Endothelial cell of umbilical vein (primary cell): ENCODE measurements around the gene DCAF12. TPM values are rescaled to one million over a fixed set of nuclear protein-coding genes. Genes with fewer than 3 reads are reported as not detected.

Source experiments
- BruUV-seq: library from RNA; stranded (reverse); fragments of 400-500 nt; replicated peaks from 2 replicates; lab custom pipeline; 2021; lab: Mats Ljungman, UMichigan
- CTCF ChIA-PET: fragments of 300-600, 350-600 bp; sonication (Branson Sonifier 250); formaldehyde crosslinking; loops from one replicate; lab custom pipeline; 2021; ENCODE audit warnings: antibody characterized with exemption, inconsistent platforms; lab: Charles Lee
- POLR2A ChIA-PET: fragments of 300-600, 350-600 bp; sonication (Branson Sonifier 250); formaldehyde crosslinking; loops from one replicate; lab custom pipeline; 2021; ENCODE audit warnings: antibody characterized with exemption, inconsistent platforms; lab: Charles Lee
- DNase-seq: peaks from one replicate; pipeline ENCODE4 v3.0.0-alpha.2; 2011; ENCODE audit warnings: low read depth, low spot score
- FAIRE-seq: peaks from 2 replicates; lab custom pipeline; 2011; peaks lifted over from hg19 to GRCh38; lab: Jason Lieb, UNC
- H2AFZ ChIP-seq: 2 replicates; pipeline ENCODE4 v1.6.0; 2012; ENCODE audit warnings: low read depth, low read length, control low read depth, inconsistent platforms
- H3K27ac ChIP-seq: 2 replicates; pipeline ENCODE4 v1.5.1; 2011; ENCODE audit warnings: low read depth, mild to moderate bottlenecking, control low read depth, low read length, moderate library complexity; ENCODE audit not compliant: insufficient read depth
- H3K27me3 ChIP-seq, 2 experiments: 2 replicates each; pipeline versions ENCODE4 v1.6.0 to v1.6.1; 2011; ENCODE audit warnings: low read length in 2 of 2, mixed read lengths in 1 of 2; ENCODE audit not compliant: control insufficient read depth in 2 of 2, insufficient read depth in 2 of 2
- H3K36me3 ChIP-seq, 2 experiments: 2 replicates in 1 of 2; 3 replicates in 1 of 2; pipeline ENCODE4 v1.5.1; 2011; ENCODE audit warnings: low read length in 2 of 2, mild to moderate bottlenecking in 1 of 2, moderate library complexity in 1 of 2; ENCODE audit not compliant: control insufficient read depth in 2 of 2, insufficient read depth in 2 of 2; ENCODE audit errors: extremely low read depth in 1 of 2
- H3K4me1 ChIP-seq: 3 replicates; pipeline ENCODE4 v1.5.1; 2011; ENCODE audit warnings: mild to moderate bottlenecking, low read length; ENCODE audit not compliant: control insufficient read depth, insufficient read depth; ENCODE audit errors: extremely low read depth
- H3K4me2 ChIP-seq: 2 replicates; pipeline ENCODE4 v1.6.1; 2011; ENCODE audit warnings: low read length, control low read depth, mixed read lengths; ENCODE audit not compliant: insufficient read depth
- H3K4me3 ChIP-seq, 3 experiments: fragments of 200-600 bp in 1 of 3; sonication (generic), shearing (Covaris generic) in 1 of 3; replicated peaks in 1 of 3; 2 replicates each; pipeline ENCODE4 v1.5.1; 2011 to 2016; ENCODE audit warnings: control low read depth in 3 of 3, low read length in 3 of 3, mild to moderate bottlenecking in 2 of 3, inconsistent platforms in 1 of 3, low read depth in 1 of 3, moderate library complexity in 1 of 3; ENCODE audit not compliant: insufficient read depth in 1 of 3
- H3K79me2 ChIP-seq: 2 replicates; pipeline ENCODE4 v1.6.0; 2012; ENCODE audit warnings: low read length, inconsistent platforms; ENCODE audit not compliant: control insufficient read depth, insufficient read depth
- H3K9ac ChIP-seq: replicated peaks from 2 replicates; pipeline ENCODE3; 2011; ENCODE audit warnings: low read length, control low read depth; ENCODE audit not compliant: insufficient read depth; ENCODE audit errors: extremely low read depth
- H3K9me1 ChIP-seq: replicated peaks from 3 replicates; pipeline ENCODE4 v1.6.0; 2011; ENCODE audit warnings: mild to moderate bottlenecking, low read length; ENCODE audit not compliant: control insufficient read depth, insufficient read depth; ENCODE audit errors: extremely low read depth
- H3K9me3 ChIP-seq: replicated peaks from 2 replicates; pipeline ENCODE4 v1.5.1; 2012; ENCODE audit warnings: low read length, inconsistent platforms; ENCODE audit not compliant: control insufficient read depth, insufficient read depth
- H4K20me1 ChIP-seq: replicated peaks from 2 replicates; pipeline ENCODE3; 2011; ENCODE audit warnings: mild to moderate bottlenecking, low read length; ENCODE audit not compliant: control insufficient read depth, insufficient read depth; ENCODE audit errors: extremely low read depth
- CTCF ChIP-seq, 2 donors: IDR thresholded peaks; 1 replicate in 1 of 2; 2 replicates in 1 of 2; pipeline ENCODE4 v1.5.1; 2011; ENCODE audit warnings: low read length in 2 of 2, mild to moderate bottlenecking in 2 of 2, moderate library complexity in 2 of 2, control low read depth in 1 of 2, inconsistent platforms in 1 of 2, low read depth in 1 of 2; ENCODE audit not compliant: insufficient read depth in 1 of 2; ENCODE audit errors: extremely low read depth in 1 of 2
- EZH2 ChIP-seq: IDR thresholded peaks from 2 replicates; pipeline ENCODE4 v1.6.1; 2012; ENCODE audit warnings: borderline replicate concordance, low read depth, mild to moderate bottlenecking, moderate library complexity, low read length, inconsistent platforms; ENCODE audit not compliant: severe bottlenecking
- FOS ChIP-seq: IDR thresholded peaks from 2 replicates; pipeline ENCODE4 v1.6.1; 2011; ENCODE audit warnings: mild to moderate bottlenecking, low read length, moderate library complexity, borderline replicate concordance; ENCODE audit not compliant: insufficient read depth
- GATA2 ChIP-seq: IDR thresholded peaks from 2 replicates; pipeline ENCODE4 v1.7.0; 2011; ENCODE audit warnings: low read depth, mild to moderate bottlenecking, moderate library complexity, mixed read lengths, low read length; ENCODE audit not compliant: insufficient read length, insufficient read depth
- JUN ChIP-seq: IDR thresholded peaks from 2 replicates; pipeline ENCODE4 v1.6.1; 2011; ENCODE audit warnings: borderline replicate concordance, low read depth; ENCODE audit not compliant: insufficient read length, insufficient read depth
- MAX ChIP-seq: IDR thresholded peaks from 2 replicates; pipeline ENCODE4 v1.6.1; 2011; ENCODE audit not compliant: insufficient read depth, insufficient read length
- MYC ChIP-seq: IDR thresholded peaks from one replicate; pipeline ENCODE4 v1.6.1; 2011; ENCODE audit warnings: mild to moderate bottlenecking, low read depth, low read length
- POLR2A ChIP-seq: IDR thresholded peaks from 2 replicates; pipeline ENCODE4 v1.6.1; 2012; ENCODE audit warnings: low read depth, mild to moderate bottlenecking, control low read depth, low read length
- POLR2AphosphoS5 ChIP-seq: IDR thresholded peaks from 2 replicates; pipeline ENCODE4 v1.6.1; 2012; ENCODE audit warnings: low read depth, mild to moderate bottlenecking, control low read depth, low read length, moderate library complexity; ENCODE audit not compliant: insufficient read depth
- dilution Hi-C: fragments of 300-500 bp; cut with MboI; formaldehyde crosslinking; loops from one replicate; pipeline ENCODE4 v1.15.0; 2019; ENCODE audit warnings: low sequenced_read_pairs; ENCODE audit not compliant: extremely low pct_ligation_motif_present
- intact Hi-C: fragments of 100-400 bp; cut with micrococcal nuclease; formaldehyde crosslinking; loops from one replicate; pipeline ENCODE4 v1.10.0; 2022
- polyA plus RNA-seq, 4 experiments: library from polyadenylated mRNA; depleted of rRNA in 3 of 4; stranded (reverse) in 3 of 4; unstranded in 1 of 4; fragments of >200 nt; gene quantifications; 2 replicates each; pipeline versions ENCODE4 v1.2.1 to v1.2.3, GENCODE V29; 2011 to 2012; ENCODE audit warnings: missing spikeins in 1 of 4
- total RNA-seq: library from RNA; stranded (reverse); gene quantifications from 2 replicates; pipeline ENCODE4 v1.2.3, GENCODE V29; 2021

DCAF12 gene
- total and polyA plus RNA-seq, 2 donors (not counting 3 experiments of a cell fraction or from before 2014, with no cell fraction given): 26.2 to 28.4 TPM

- dilution Hi-C loops: no loop called here
- CTCF ChIA-PET: no interaction called here
- Histone ChIP-seq H3K36me3 (peaks cover 3 to 6% of the 10 kb centered on the region in 2 experiments), H3K4me1 (no peaks in the 10 kb centered on the region), H3K27me3 (no peaks in the 10 kb centered on the region), H3K4me2 (no peak overlapping the region), H3K9ac (no peak overlapping the region), H3K79me2 (peaks cover 26% of the 10 kb centered on the region), H3K27ac (no peak overlapping the region), H3K9me1 (no peaks in the 10 kb centered on the region), H3K4me3 (no peak overlapping the region), H2AFZ (no peak overlapping the region), H3K9me3 (no peaks in the 10 kb centered on the region), H4K20me1 (no peaks in the 10 kb centered on the region)
- BruUV-seq: no TSS peak
- TF ChIP-seq JUN (no peak), GATA2 (no peak), POLR2AphosphoS5 (no peak), POLR2A (no peak), MAX (no peak), FOS (no peak), EZH2 (no peak), CTCF (IDR thresholded peaks at IDR 0.05; ENCODE audit: extremely low read depth in 1 of 2, insufficient read depth in 1 of 2, low read depth in 1 of 2, low read length in 2 of 2) (no peak), MYC (no peak)
- DNase-seq (no peak), FAIRE-seq (no peak)
- intact Hi-C loops: no loop called here
- POLR2A ChIA-PET: no interaction called here
Observed at GRCh38 chr9:34114436-34114835, 12.1 kb downstream of the DCAF12 start.
